ENCODE data around the gene FAM229B.

Gene FAM229B

DNA sequence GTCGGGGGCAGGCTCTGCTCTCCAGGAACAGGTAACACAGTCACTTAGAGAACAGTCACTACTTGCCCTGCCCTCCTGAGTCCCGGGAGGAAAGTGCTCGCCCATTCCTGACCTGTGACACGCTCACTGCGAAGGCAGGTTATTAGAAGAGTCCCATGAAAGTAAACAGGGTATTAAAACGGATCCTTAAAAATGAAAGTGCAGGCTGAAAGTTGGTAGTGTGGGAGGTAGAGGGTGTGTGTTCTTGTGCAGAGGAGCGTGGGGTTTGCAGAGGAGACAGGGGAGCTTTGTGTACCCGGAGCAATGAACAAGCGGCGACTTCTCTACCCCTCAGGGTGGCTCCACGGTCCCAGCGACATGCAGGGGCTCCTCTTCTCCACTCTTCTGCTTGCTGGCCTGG, 33.4 kb upstream of the FAM229B start, which contains the start of gene CCN6:
TSS of gene CCN6 (plus strand) at position 104 of the 400 bp plus-strand sequence. CDS start at position 358, 254 bp downstream.
- DNase-seq (ENCODE audit: low read depth, low spot score), result no peak
- TF ChIP-seq POLR2AphosphoS5 (IDR thresholded peaks at IDR 0.05; ENCODE audit: borderline replicate concordance, low read depth, low read length) (no peak), EZH2 (IDR thresholded peaks at IDR 0.05) (no peak), FOXP2 (optimal IDR thresholded peaks at IDR 0.05; ENCODE audit: control extremely low read depth, extremely low read length, insufficient read depth) (no peak)
- H3K27ac ChIP-seq, result no peak within 1 kb of the TSS
- H3K36me3 ChIP-seq (ENCODE audit: insufficient read depth, low read length), result no peaks in the 10 kb centered on the region
- no peak within 1 kb of the TSS for H3K4me3 ChIP-seq
- no peaks in the 10 kb centered on the region for H3K9me3 ChIP-seq (ENCODE audit: low read depth, low read length)
- H3K9ac ChIP-seq (ENCODE audit: insufficient read length), result no peak within 1 kb of the TSS

DNA sequence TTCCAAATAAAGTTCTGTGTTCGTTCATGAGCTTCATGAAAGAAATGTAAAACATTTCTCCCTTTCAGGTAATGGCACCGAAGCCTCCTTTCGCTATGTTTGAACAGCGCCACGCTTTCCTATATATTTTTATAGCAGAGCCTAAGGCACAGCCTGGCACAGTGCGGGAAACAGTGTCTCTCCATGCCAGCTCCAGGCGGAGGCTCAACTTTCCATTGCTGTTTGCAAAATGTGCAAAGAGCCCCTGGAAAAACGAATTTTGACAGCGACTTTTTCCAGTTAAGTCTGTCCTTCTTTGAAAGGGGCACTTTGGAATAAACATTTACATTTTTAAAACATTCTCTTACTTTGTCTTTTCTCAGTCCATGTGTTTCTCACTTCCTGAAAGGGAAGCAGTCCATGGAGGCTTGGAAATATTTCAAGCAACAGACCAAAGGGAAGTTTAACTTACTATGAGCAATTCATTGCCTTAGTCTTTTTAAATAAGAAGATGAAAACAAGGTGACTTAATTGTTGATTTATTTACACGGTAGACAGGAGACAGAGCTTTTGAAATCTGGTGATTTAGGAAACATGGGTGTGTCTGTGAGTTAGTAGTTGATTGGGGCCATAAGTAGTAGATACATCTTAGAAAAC, 32.7 kb upstream of the FAM229B start:
- H3K9me3 ChIP-seq (ENCODE audit: low read depth, low read length), result no peaks in the 10 kb centered on the region
- DNase-seq (ENCODE audit: low read depth, low spot score), result no peak
- no peak overlapping the region for H3K27ac ChIP-seq
- H3K36me3 ChIP-seq (ENCODE audit: insufficient read depth, low read length), result no peaks in the 10 kb centered on the region
- no peak overlapping the region for H3K9ac ChIP-seq (ENCODE audit: insufficient read length)
- H3K4me3 ChIP-seq, result no peak overlapping the region
- TF ChIP-seq POLR2AphosphoS5 (IDR thresholded peaks at IDR 0.05; ENCODE audit: borderline replicate concordance, low read depth, low read length), result no peak

DNA sequence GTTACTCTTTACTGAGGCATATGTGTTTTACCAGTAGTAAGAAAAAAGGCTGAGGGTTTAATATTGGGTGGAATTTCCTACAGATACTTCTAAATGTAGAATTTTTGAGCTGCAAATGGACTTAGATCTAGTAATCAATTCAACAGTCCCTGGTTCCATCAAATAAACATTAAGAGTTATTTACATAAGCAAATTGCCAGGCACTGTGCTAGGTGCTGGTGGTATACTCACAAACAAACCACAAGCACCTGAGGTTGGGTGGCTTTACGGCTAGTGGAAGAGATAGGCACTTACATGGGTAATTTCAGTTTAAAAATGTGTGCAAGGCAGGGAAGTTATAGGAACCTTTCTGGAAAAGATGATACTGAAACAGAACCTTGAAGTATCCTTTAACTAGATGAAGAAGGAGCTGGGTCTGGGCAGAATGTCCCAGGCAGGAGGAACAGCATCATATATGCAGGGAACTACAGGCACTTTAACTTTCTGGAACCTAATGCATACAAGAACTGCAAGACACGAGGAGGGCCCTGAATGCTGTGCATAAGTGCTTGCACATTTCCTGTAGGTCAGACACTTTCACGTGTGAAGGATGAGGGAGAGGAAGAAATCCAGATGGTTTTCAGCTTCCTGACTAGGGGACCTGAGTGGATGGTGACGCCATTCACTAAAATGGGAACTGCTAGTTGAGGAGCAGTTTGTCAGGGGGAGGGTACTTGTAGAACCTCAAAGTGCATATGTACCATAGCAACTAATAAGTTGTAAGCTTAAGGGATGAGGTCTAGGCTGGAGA, 29.0 kb upstream of the FAM229B start:
- no peak overlapping the region for H3K9ac ChIP-seq (ENCODE audit: insufficient read length)
- DNase-seq (ENCODE audit: low read depth, low spot score), result no peak
- H3K27ac ChIP-seq, result no peak overlapping the region
- H3K4me3 ChIP-seq, result no peak overlapping the region
- no peaks in the 10 kb centered on the region for H3K9me3 ChIP-seq (ENCODE audit: low read depth, low read length)
- TF ChIP-seq EZH2 (IDR thresholded peaks at IDR 0.05), result no peak
- H3K36me3 ChIP-seq (ENCODE audit: insufficient read depth, low read length), result no peaks in the 10 kb centered on the region

DNA sequence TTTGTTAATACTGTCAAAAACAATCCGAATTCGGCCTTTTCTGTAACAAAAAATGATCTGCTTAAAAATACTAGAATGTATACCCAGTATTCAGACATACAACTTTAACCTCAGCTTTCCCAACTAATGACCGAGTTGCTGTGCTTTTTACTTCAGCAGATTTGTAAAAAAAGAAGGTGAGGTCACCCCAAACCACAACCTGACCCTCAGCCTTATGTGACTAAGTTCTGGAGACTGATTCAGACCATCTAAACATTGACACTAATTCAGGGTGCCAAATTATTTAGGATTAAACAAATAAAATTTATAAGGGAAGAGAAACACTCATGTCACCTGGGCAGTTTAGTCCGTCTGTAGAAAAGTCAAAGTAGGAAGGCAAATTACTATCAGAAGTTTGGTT, 25.8 kb upstream of the FAM229B start:
- no peak for DNase-seq (ENCODE audit: low read depth, low spot score)
- H3K9me3 ChIP-seq (ENCODE audit: low read depth, low read length), result no peaks in the 10 kb centered on the region
- H3K4me3 ChIP-seq, result no peak overlapping the region
- H3K27ac ChIP-seq, result no peak overlapping the region
- no peak for TF ChIP-seq POLR2AphosphoS5 (IDR thresholded peaks at IDR 0.05; ENCODE audit: borderline replicate concordance, low read depth, low read length)
- TF ChIP-seq FOXP2 (optimal IDR thresholded peaks at IDR 0.05; ENCODE audit: control extremely low read depth, extremely low read length, insufficient read depth), result no peak
- TF ChIP-seq EZH2 (IDR thresholded peaks at IDR 0.05), result no peak
- H3K9ac ChIP-seq (ENCODE audit: insufficient read length), result no peak overlapping the region
- H3K36me3 ChIP-seq (ENCODE audit: insufficient read depth, low read length), result no peaks in the 10 kb centered on the region

DNA sequence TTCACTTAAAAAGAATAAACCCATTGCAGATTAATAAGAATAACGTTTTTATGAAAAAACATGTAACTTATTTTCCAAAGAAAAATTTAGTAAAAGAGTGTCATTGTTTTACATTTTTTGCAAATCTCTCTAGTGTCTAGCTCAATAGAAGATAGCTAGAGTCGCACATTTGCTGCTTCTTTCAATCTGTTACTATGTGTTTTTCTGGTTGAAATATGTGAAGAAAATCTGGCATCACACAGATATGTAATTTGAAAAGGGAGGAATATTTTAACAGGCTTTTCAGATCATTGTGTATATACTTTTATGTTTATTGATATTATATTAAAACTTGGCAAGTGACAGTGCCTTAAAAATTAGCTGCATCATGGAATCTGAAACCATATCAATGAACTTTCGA, 24.4 kb upstream of the FAM229B start:
- H3K9ac ChIP-seq (ENCODE audit: insufficient read length), result no peak overlapping the region
- no peak overlapping the region for H3K4me3 ChIP-seq
- no peaks in the 10 kb centered on the region for H3K9me3 ChIP-seq (ENCODE audit: low read depth, low read length)
- H3K36me3 ChIP-seq (ENCODE audit: insufficient read depth, low read length), result no peaks in the 10 kb centered on the region
- TF ChIP-seq POLR2AphosphoS5 (IDR thresholded peaks at IDR 0.05; ENCODE audit: borderline replicate concordance, low read depth, low read length), result no peak
- no peak for TF ChIP-seq FOXP2 (optimal IDR thresholded peaks at IDR 0.05; ENCODE audit: control extremely low read depth, extremely low read length, insufficient read depth)
- no peak for TF ChIP-seq EZH2 (IDR thresholded peaks at IDR 0.05)
- no peak overlapping the region for H3K27ac ChIP-seq
- no peak for DNase-seq (ENCODE audit: low read depth, low spot score)

DNA sequence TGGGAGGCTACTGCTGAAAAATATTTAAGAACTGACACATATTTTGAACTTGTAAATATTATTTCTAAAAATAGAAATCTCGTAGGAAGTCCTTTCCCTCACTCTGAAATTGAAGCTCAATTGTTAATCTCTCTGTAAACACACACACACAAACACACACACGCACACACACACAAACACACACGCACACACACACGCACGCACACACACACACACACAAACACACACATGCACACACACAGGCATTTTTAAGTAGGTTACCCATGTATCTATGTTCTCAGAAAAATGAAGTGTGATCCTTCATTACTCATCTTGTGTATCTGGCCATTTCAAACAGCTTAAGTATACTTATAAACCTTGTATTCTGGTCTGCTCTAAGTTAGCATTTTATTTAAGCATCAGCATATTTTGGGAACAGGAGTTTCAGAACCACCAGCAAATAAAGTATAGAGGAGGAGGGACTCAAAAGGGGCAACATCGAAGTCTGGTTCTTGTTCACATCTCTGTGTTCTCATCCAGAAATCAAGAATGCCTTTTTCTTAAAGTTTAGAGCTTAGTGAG, 21.9 kb upstream of the FAM229B start:
- Histone ChIP-seq H3K27ac (no peak overlapping the region), H3K9ac (ENCODE audit: insufficient read length) (no peak overlapping the region), H3K9me3 (ENCODE audit: low read depth, low read length) (no peaks in the 10 kb centered on the region), H3K4me3 (no peak overlapping the region), H3K36me3 (ENCODE audit: insufficient read depth, low read length) (peaks cover 9% of the 10 kb centered on the region; the same call in 1 of the 2 replicates)
- no peak for DNase-seq (ENCODE audit: low read depth, low spot score)
- no peak for TF ChIP-seq EZH2 (IDR thresholded peaks at IDR 0.05)
- TF ChIP-seq POLR2AphosphoS5 (IDR thresholded peaks at IDR 0.05; ENCODE audit: borderline replicate concordance, low read depth, low read length), result no peak
- no peak for TF ChIP-seq FOXP2 (optimal IDR thresholded peaks at IDR 0.05; ENCODE audit: control extremely low read depth, extremely low read length, insufficient read depth)

DNA sequence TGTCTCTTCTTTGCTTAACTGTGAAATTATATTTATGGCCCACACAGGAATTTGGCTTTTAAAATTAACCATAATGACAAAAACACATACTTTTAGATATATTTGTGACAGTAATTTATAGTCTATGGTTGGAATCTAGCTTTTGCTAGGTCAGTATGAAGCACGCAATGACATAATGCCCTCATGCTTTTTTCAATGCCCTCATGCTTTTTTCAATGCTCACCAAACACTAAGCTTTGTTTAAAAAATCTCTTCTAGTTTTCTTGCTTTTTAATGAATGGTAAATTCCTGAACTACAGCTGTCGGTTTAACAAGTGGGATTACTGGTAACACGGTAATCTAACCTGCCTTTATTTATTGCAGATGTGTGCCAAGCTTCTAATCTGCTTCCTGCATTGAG, 20.8 kb upstream of the FAM229B start:
- Histone ChIP-seq H3K4me3 (no peak overlapping the region), H3K36me3 (ENCODE audit: insufficient read depth, low read length) (peaks cover 15% of the 10 kb centered on the region), H3K27ac (no peak overlapping the region), H3K9ac (ENCODE audit: insufficient read length) (no peak overlapping the region), H3K9me3 (ENCODE audit: low read depth, low read length) (no peaks in the 10 kb centered on the region)
- TF ChIP-seq EZH2 (IDR thresholded peaks at IDR 0.05) (no peak), FOXP2 (optimal IDR thresholded peaks at IDR 0.05; ENCODE audit: control extremely low read depth, extremely low read length, insufficient read depth) (no peak), POLR2AphosphoS5 (IDR thresholded peaks at IDR 0.05; ENCODE audit: borderline replicate concordance, low read depth, low read length) (no peak)
- DNase-seq (ENCODE audit: low read depth, low spot score), result no peak

DNA sequence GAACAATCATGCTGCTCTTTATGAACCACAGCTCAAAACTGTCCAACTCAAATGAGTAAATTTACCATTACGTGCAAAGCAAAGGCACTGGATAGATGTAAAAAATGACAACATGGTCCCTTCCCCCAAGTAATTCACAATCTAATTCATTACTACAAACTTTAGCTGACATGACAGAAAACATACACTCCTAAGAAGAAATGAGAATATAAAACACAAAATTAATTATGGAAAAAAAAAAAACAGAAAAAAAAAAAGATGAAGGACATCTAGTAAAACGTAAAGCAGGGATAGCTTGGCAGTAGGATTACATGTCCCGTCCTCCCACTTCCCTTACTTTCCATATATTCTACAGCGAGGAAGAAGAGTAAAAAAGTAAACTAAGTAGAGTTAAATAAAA, 5.8 kb upstream of the FAM229B start:
- Histone ChIP-seq H3K36me3 (ENCODE audit: insufficient read depth, low read length) (peaks cover 70% of the 10 kb centered on the region), H3K27ac (no peak overlapping the region; the same call in 1 of the 2 replicates), H3K9ac (ENCODE audit: insufficient read length) (no peak overlapping the region), H3K9me3 (ENCODE audit: low read depth, low read length) (no peaks in the 10 kb centered on the region), H3K4me3 (no peak overlapping the region)
- DNase-seq (ENCODE audit: low read depth, low spot score), result no peak
- TF ChIP-seq POLR2AphosphoS5 (IDR thresholded peaks at IDR 0.05; ENCODE audit: borderline replicate concordance, low read depth, low read length) (no peak), FOXP2 (optimal IDR thresholded peaks at IDR 0.05; ENCODE audit: control extremely low read depth, extremely low read length, insufficient read depth) (no peak), EZH2 (IDR thresholded peaks at IDR 0.05) (no peak)

Measured in SK-N-MC (cell line).